Calu3 (cell line): Measurements from ENCODE around the gene ATL2. TPM values are rescaled to one million over a fixed set of nuclear protein-coding genes. Genes with fewer than 3 reads are reported as not detected.

Experiments
- BruUV-seq: library from RNA; stranded (reverse); fragments of 400-500 nt; replicated peaks from 2 replicates; lab custom pipeline; 2021; lab: Mats Ljungman, UMichigan
- CTCF ChIA-PET: fragments of 300-600 bp; sonication (Branson Sonifier 250); formaldehyde crosslinking; loops from one replicate; lab custom pipeline; 2022; ENCODE audit warnings: antibody characterized with exemption; lab: Charles Lee
- DNase-seq: peaks from one replicate; pipeline ENCODE4 v3.0.0; 2022
- H3K27ac Mint-ChIP-seq: one replicate; pipeline ENCODE4 v1.8.0; 2022; ENCODE audit warnings: mixed read lengths; ENCODE audit not compliant: unreplicated experiment
- H3K27me3 Mint-ChIP-seq: one replicate; pipeline ENCODE4 v1.8.0; 2022; ENCODE audit warnings: mixed read lengths; ENCODE audit not compliant: unreplicated experiment
- H3K36me3 Mint-ChIP-seq: one replicate; pipeline ENCODE4 v1.8.0; 2022; ENCODE audit warnings: mild to moderate bottlenecking, moderate library complexity, mixed read lengths; ENCODE audit not compliant: insufficient read depth, unreplicated experiment
- H3K4me1 Mint-ChIP-seq: one replicate; pipeline ENCODE4 v1.8.0; 2022; ENCODE audit warnings: mild to moderate bottlenecking, low read depth, mixed read lengths; ENCODE audit not compliant: unreplicated experiment
- H3K4me3 Mint-ChIP-seq: one replicate; pipeline ENCODE4 v1.8.0; 2022; ENCODE audit warnings: mild to moderate bottlenecking, low read depth, moderate library complexity, mixed read lengths; ENCODE audit not compliant: unreplicated experiment
- H3K9me3 Mint-ChIP-seq: one replicate; pipeline ENCODE4 v1.8.0; 2022; ENCODE audit warnings: low read depth, mixed read lengths; ENCODE audit not compliant: unreplicated experiment
- CTCF ChIP-seq: fragments of 200-600 bp; IDR thresholded peaks from one replicate; pipeline ENCODE4 v1.8.0; 2022; ENCODE audit warnings: antibody characterized with exemption; ENCODE audit not compliant: unreplicated experiment
- intact Hi-C: fragments of 100-400 bp; cut with micrococcal nuclease; formaldehyde crosslinking; loops from one replicate; pipeline ENCODE4 v1.10.0; 2022; ENCODE audit not compliant: unreplicated experiment
- total RNA-seq: library from RNA; stranded (reverse); gene quantifications from 2 replicates; pipeline ENCODE4 v1.2.3, GENCODE V29; 2022

Gene ATL2
- total RNA-seq, 1 experiment from 2014 or later, result 118 TPM

GRCh38 chr2:38353402-38353801 lies 23.7 kb downstream of the ATL2 start:
- intact Hi-C loops, result no loop called here
- TF ChIP-seq CTCF, result no peak
- peaks cover 18% of the 10 kb centered on the region for H3K36me3 Mint-ChIP-seq
- DNase-seq, result no peak
- CTCF ChIA-PET, result interaction anchor here (1.9 kb wide), 1 partner anchor 23 kb away, joined by 4 read pairs; no protein-coding TSS in a partner anchor
- no peaks in the 10 kb centered on the region for H3K27me3 Mint-ChIP-seq
- no peak overlapping the region for H3K27ac Mint-ChIP-seq
- no TSS peak for BruUV-seq
- no peaks in the 10 kb centered on the region for H3K9me3 Mint-ChIP-seq
- peaks cover 18% of the 10 kb centered on the region for H3K4me1 Mint-ChIP-seq
- H3K4me3 Mint-ChIP-seq, result no peak overlapping the region

- no TSS peak for BruUV-seq
- DNase-seq, result no peak
- intact Hi-C loops, result no loop called here
- Mint-ChIP-seq H3K4me3 (no peak overlapping the region), H3K27me3 (no peaks in the 10 kb centered on the region), H3K27ac (no peak overlapping the region), H3K36me3 (peaks cover 21% of the 10 kb centered on the region), H3K9me3 (no peaks in the 10 kb centered on the region), H3K4me1 (peaks cover 18% of the 10 kb centered on the region)
- no peak for TF ChIP-seq CTCF
- CTCF ChIA-PET, result interaction anchor here (1.0 to 1.9 kb wide), 2 partner anchors 24 to 156 kb away, joined by 3 to 4 read pairs; no protein-coding TSS in a partner anchor
Observed at GRCh38 chr2:38352336-38352735, 24.7 kb downstream of the ATL2 start.

- no peak overlapping the region for H3K27ac Mint-ChIP-seq
- no peaks in the 10 kb centered on the region for H3K9me3 Mint-ChIP-seq
- DNase-seq, result no peak
- BruUV-seq, result no TSS peak
- CTCF ChIA-PET, result no interaction called here
- H3K4me1 Mint-ChIP-seq, result peaks cover 8% of the 10 kb centered on the region
- H3K27me3 Mint-ChIP-seq, result no peaks in the 10 kb centered on the region
- H3K4me3 Mint-ChIP-seq, result no peak overlapping the region
- intact Hi-C loops, result no loop called here
- H3K36me3 Mint-ChIP-seq, result peaks cover 32% of the 10 kb centered on the region
- no peak for TF ChIP-seq CTCF
Observed at GRCh38 chr2:38345323-38346038, 31.6 kb downstream of the ATL2 start.

- H3K4me1 Mint-ChIP-seq, result peaks cover 8% of the 10 kb centered on the region
- CTCF ChIA-PET, result no interaction called here
- no peak overlapping the region for H3K27ac Mint-ChIP-seq
- intact Hi-C loops, result no loop called here
- DNase-seq, result no peak
- no peaks in the 10 kb centered on the region for H3K9me3 Mint-ChIP-seq
- H3K27me3 Mint-ChIP-seq, result no peaks in the 10 kb centered on the region
- no peak for TF ChIP-seq CTCF
- no TSS peak for BruUV-seq
- no peak overlapping the region for H3K4me3 Mint-ChIP-seq
- peaks cover 28% of the 10 kb centered on the region for H3K36me3 Mint-ChIP-seq
Observed at GRCh38 chr2:38344813-38345212, 32.3 kb downstream of the ATL2 start.
